K562 (cell line): Measurements from ENCODE around the gene PBX1.

Experiments
- ELF1 ChIP-seq: fragments of 200-800 bp; sonication (Bioruptor generic); IDR thresholded peaks from 2 replicates; pipeline ENCODE4 v1.6.1; 2016; ENCODE audit warnings: missing genetic modification characterization, missing compliant biosample characterization
- HDAC2 ChIP-seq: fragments of 450-650 bp; IDR thresholded peaks from 2 replicates; pipeline ENCODE4 v1.6.1; 2016; ENCODE audit warnings: mild to moderate bottlenecking
- POLR2AphosphoS5 ChIP-seq: IDR thresholded peaks from 2 replicates; pipeline ENCODE4 v1.6.1; 2011; ENCODE audit warnings: mild to moderate bottlenecking, low read depth, low read length, moderate library complexity; ENCODE audit not compliant: control insufficient read depth, insufficient read depth
- SMC3 ChIP-seq: conservative IDR thresholded peaks from 2 replicates; pipeline ENCODE4 v1.6.1; 2011; ENCODE audit warnings: low read depth, low read length, improper control_type of control experiment; ENCODE audit not compliant: insufficient read depth
- TCF7L2 ChIP-seq: fragments of 150-350 bp; IDR thresholded peaks from 2 replicates; pipeline ENCODE4 v1.6.1; 2016; ENCODE audit warnings: low read depth, mild to moderate bottlenecking, low read length, moderate library complexity
- TF ChIP-seq, protein P1 (sequence below), 3 experiments: IDR thresholded peaks in 2 of 3; conservative IDR thresholded peaks in 1 of 3; 2 replicates each; pipeline ENCODE4 v1.5.1; 2011 to 2012; ENCODE audit warnings: low read length in 3 of 3, mild to moderate bottlenecking in 3 of 3, control low read depth in 2 of 3, improper control_type of control experiment in 1 of 3, inconsistent platforms in 1 of 3, low read depth in 1 of 3, mixed read lengths in 1 of 3, moderate library complexity in 1 of 3; ENCODE audit not compliant: insufficient read depth in 2 of 3
- TF ChIP-seq, protein P2 (sequence below): fragments of 450-650 bp; IDR thresholded peaks from 2 replicates; pipeline ENCODE4 v1.7.1; 2018; ENCODE audit warnings: mild to moderate bottlenecking, low read depth; ENCODE audit not compliant: partially characterized antibody
- TF ChIP-seq, protein P3 (sequence below): fragments of 150-350 bp; IDR thresholded peaks from 2 replicates; pipeline ENCODE4 v1.6.1; 2014; ENCODE audit warnings: low read depth, mild to moderate bottlenecking, low read length, borderline replicate concordance

DNA sequence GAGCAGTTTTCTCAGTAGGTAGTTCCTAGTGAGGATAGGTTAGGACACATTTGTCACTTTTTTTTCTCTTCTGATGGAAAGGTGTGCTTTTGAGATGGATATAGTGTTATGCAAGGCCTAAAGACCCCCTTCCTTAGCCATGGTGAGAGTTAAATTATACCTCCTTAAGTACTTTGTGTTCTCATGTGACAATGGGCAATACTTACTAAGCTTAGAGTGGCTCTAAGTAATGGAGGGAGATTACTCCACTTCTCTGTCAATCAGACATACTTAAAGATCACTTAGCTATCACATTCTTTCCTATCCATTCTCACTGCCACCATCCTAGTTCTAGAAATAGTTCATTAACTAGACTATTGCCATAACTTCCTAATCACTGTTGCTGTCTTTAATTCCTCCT lies 265.6 kb downstream of the PBX1 start:
- no peak for TF ChIP-seq POLR2AphosphoS5
- TF ChIP-seq, protein P1, sequence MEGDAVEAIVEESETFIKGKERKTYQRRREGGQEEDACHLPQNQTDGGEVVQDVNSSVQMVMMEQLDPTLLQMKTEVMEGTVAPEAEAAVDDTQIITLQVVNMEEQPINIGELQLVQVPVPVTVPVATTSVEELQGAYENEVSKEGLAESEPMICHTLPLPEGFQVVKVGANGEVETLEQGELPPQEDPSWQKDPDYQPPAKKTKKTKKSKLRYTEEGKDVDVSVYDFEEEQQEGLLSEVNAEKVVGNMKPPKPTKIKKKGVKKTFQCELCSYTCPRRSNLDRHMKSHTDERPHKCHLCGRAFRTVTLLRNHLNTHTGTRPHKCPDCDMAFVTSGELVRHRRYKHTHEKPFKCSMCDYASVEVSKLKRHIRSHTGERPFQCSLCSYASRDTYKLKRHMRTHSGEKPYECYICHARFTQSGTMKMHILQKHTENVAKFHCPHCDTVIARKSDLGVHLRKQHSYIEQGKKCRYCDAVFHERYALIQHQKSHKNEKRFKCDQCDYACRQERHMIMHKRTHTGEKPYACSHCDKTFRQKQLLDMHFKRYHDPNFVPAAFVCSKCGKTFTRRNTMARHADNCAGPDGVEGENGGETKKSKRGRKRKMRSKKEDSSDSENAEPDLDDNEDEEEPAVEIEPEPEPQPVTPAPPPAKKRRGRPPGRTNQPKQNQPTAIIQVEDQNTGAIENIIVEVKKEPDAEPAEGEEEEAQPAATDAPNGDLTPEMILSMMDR (IDR thresholded peaks at IDR 0.05 in 2 of 3, conservative IDR thresholded peaks at IDR 0.05 in 1 of 3; ENCODE audit: insufficient read depth in 2 of 3, low read depth in 1 of 3, low read length in 3 of 3): no peak
- no peak for TF ChIP-seq SMC3
- no peak for TF ChIP-seq HDAC2
- no peak for TF ChIP-seq ELF1 (tag)
- TF ChIP-seq TCF7L2: no peak
- TF ChIP-seq, protein P2, sequence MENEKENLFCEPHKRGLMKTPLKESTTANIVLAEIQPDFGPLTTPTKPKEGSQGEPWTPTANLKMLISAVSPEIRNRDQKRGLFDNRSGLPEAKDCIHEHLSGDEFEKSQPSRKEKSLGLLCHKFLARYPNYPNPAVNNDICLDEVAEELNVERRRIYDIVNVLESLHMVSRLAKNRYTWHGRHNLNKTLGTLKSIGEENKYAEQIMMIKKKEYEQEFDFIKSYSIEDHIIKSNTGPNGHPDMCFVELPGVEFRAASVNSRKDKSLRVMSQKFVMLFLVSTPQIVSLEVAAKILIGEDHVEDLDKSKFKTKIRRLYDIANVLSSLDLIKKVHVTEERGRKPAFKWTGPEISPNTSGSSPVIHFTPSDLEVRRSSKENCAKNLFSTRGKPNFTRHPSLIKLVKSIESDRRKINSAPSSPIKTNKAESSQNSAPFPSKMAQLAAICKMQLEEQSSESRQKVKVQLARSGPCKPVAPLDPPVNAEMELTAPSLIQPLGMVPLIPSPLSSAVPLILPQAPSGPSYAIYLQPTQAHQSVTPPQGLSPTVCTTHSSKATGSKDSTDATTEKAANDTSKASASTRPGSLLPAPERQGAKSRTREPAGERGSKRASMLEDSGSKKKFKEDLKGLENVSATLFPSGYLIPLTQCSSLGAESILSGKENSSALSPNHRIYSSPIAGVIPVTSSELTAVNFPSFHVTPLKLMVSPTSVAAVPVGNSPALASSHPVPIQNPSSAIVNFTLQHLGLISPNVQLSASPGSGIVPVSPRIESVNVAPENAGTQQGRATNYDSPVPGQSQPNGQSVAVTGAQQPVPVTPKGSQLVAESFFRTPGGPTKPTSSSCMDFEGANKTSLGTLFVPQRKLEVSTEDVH: no peak
- TF ChIP-seq, protein P3, sequence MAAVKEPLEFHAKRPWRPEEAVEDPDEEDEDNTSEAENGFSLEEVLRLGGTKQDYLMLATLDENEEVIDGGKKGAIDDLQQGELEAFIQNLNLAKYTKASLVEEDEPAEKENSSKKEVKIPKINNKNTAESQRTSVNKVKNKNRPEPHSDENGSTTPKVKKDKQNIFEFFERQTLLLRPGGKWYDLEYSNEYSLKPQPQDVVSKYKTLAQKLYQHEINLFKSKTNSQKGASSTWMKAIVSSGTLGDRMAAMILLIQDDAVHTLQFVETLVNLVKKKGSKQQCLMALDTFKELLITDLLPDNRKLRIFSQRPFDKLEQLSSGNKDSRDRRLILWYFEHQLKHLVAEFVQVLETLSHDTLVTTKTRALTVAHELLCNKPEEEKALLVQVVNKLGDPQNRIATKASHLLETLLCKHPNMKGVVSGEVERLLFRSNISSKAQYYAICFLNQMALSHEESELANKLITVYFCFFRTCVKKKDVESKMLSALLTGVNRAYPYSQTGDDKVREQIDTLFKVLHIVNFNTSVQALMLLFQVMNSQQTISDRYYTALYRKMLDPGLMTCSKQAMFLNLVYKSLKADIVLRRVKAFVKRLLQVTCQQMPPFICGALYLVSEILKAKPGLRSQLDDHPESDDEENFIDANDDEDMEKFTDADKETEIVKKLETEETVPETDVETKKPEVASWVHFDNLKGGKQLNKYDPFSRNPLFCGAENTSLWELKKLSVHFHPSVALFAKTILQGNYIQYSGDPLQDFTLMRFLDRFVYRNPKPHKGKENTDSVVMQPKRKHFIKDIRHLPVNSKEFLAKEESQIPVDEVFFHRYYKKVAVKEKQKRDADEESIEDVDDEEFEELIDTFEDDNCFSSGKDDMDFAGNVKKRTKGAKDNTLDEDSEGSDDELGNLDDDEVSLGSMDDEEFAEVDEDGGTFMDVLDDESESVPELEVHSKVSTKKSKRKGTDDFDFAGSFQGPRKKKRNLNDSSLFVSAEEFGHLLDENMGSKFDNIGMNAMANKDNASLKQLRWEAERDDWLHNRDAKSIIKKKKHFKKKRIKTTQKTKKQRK: no peak
